ENCODE results near the gene ZNF813.

- TF ChIP-seq POLR2A (IDR thresholded peaks at IDR 0.05), result no peak
- TF ChIP-seq CTCF (IDR thresholded peaks at IDR 0.05 in 8 of 11, conservative IDR thresholded peaks at IDR 0.05 in 3 of 11), result no peak
These were observed 72.6 kb downstream of the ZNF813 start for GRCh38 chr19:53540091-53540490.

Measured in spleen (tissue), 7 donors.